GM12892 (cell line): ENCODE measurements around the gene KRTAP10-4.

Source experiments
- DNase-seq: peaks from one replicate; pipeline ENCODE4 v3.0.0; 2011; ENCODE audit not compliant: insufficient read length
- FAIRE-seq: peaks from 2 replicates; lab custom pipeline; 2011; peaks lifted over from hg19 to GRCh38; lab: Jason Lieb, UNC
- POLR2A ChIP-seq: IDR thresholded peaks from 2 replicates; pipeline ENCODE4 v1.6.1; 2011; ENCODE audit warnings: low read depth, low read length, control low read depth
- POLR2AphosphoS5 ChIP-seq: IDR thresholded peaks from 2 replicates; pipeline ENCODE4 v1.6.1; 2011; ENCODE audit warnings: low read depth, low read length, control low read depth
- TAF1 ChIP-seq: IDR thresholded peaks from 2 replicates; pipeline ENCODE4 v1.6.1; 2011; ENCODE audit warnings: low read depth, mild to moderate bottlenecking, control low read depth, low read length, borderline replicate concordance

Gene KRTAP10-4

DNA sequence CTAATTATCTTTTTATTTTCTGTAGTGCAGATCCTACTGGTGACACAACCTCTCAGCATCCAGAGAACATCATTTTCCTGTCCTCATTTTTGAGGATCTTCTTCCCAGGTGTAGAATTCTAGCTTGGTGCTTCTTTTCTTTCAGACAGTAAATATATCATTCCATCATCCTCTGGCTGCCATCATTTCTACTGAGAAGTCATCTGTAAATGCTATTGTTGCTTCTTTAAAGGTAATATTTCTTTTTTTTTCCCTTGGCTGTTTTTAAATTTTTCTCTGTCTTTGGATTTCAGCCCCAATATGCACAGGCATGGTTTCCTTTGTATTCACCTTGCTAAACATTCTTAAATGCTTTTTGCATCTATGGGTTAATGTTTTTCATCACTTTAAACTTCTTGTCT, 50.0 kb downstream of the KRTAP10-4 start:
- TF ChIP-seq POLR2AphosphoS5 (no peak), POLR2A (no peak), TAF1 (no peak)
- no peak for FAIRE-seq

More for the DNA sequence above, 50.0 kb downstream of the KRTAP10-4 start:
- DNase-seq, result no peak
